Small intestine (tissue), 16 donors: ENCODE measurements around the gene APCDD1. TPM values are rescaled to one million over a fixed set of nuclear protein-coding genes. Genes with fewer than 3 reads are reported as not detected.

Experiments
- DNase-seq, 2 donors: peaks; one replicate each; pipeline versions ENCODE4 v3.0.0 to v3.0.0-alpha.2; 2013
- FAIRE-seq: peaks from 2 replicates; lab custom pipeline; 2012; peaks lifted over from hg19 to GRCh38; lab: Jason Lieb, UNC
- H3K27ac ChIP-seq, 3 donors: one replicate each; pipeline ENCODE4 v1.5.1; 2013; ENCODE audit warnings: low read length in 2 of 3, mild to moderate bottlenecking in 2 of 3, control low read depth in 1 of 3, inconsistent platforms in 1 of 3, low read depth in 1 of 3, moderate library complexity in 1 of 3
- H3K27me3 ChIP-seq, 3 donors: one replicate each; pipeline ENCODE4 v1.6.1; 2013; ENCODE audit warnings: low read length in 3 of 3, inconsistent platforms in 1 of 3; ENCODE audit not compliant: control insufficient read depth in 3 of 3, insufficient read depth in 3 of 3
- H3K36me3 ChIP-seq, 3 donors: one replicate each; pipeline ENCODE4 v1.6.1; 2013; ENCODE audit warnings: low read length in 3 of 3, inconsistent platforms in 1 of 3, low read depth in 1 of 3, mild to moderate bottlenecking in 1 of 3, moderate library complexity in 1 of 3; ENCODE audit not compliant: control insufficient read depth in 3 of 3, insufficient read depth in 2 of 3
- H3K4me1 ChIP-seq, 3 donors: one replicate each; pipeline ENCODE4 v1.6.1; 2013; ENCODE audit warnings: low read length in 2 of 3, inconsistent platforms in 1 of 3, low read depth in 1 of 3, mild to moderate bottlenecking in 1 of 3, moderate library complexity in 1 of 3; ENCODE audit not compliant: control insufficient read depth in 3 of 3, insufficient read depth in 2 of 3
- H3K4me3 ChIP-seq, 3 donors: one replicate each; pipeline ENCODE4 v1.5.1; 2013; ENCODE audit warnings: low read length in 3 of 3, control low read depth in 1 of 3, inconsistent platforms in 1 of 3, low read depth in 1 of 3, mild to moderate bottlenecking in 1 of 3, moderate library complexity in 1 of 3
- H3K9me3 ChIP-seq, 2 donors: one replicate each; pipeline ENCODE4 v1.6.1; 2013; ENCODE audit warnings: low read depth in 1 of 2, low read length in 1 of 2; ENCODE audit not compliant: control insufficient read depth in 2 of 2, insufficient read depth in 1 of 2
- WGBS, 3 donors: extraction: QIAGEN DNeasy Blood & Tissue Kit; methylation state at CpG; one replicate each; pipeline ENCODE4 v1.1.7; 2013; 5-methylcytosine and 5-hydroxymethylcytosine counted together
- long read RNA-seq, 10 donors: transcript quantifications; one replicate each; lab custom pipeline, GENCODE V29; 2026
- polyA plus RNA-seq, 4 donors: library from polyadenylated mRNA; stranded (reverse) in 3 of 4; unstranded in 1 of 4; fragments of 200-250 nt in 3 of 4; fragments of 120-200 nt in 1 of 4; gene quantifications; one replicate each; pipeline versions ENCODE4 v1.2.1 to v1.2.3, GENCODE V29; 2013
- donor health status: healthy with polysubstance abuse.
- donor health status: control.
- donor health status: control.
- donor health status: Bipolar disorder and iron deficiency.
- donor health status: healthy.

Gene APCDD1
- 10 to 100 TPM in 1 of 4 donors, 1 to 10 TPM in 2, under 1 TPM in 1; 0.67 to 21.6 (median 5.0) TPM for polyA plus RNA-seq
- long read RNA-seq, donor 1 = 0 reads
- long read RNA-seq, donor 2, partial matches to known transcripts = 0 of 2 reads
- long read RNA-seq, donor 2, other reads (novel, unspliced or antisense) = 0 of 2 reads
- long read RNA-seq, donor 3 = 0 reads
- long read RNA-seq, donor 4 = 0 reads
- long read RNA-seq, donor 5 = 0 reads
- long read RNA-seq, donor 6 = 0 reads
- long read RNA-seq, donor 7, transcript APCDD1-201 (5 exons, 3,809 nt) = major isoform, 12 of 12 reads
- long read RNA-seq, donor 7, partial matches to known transcripts = 0 of 12 reads
- long read RNA-seq, donor 7, other reads (novel, unspliced or antisense) = 0 of 12 reads
- long read RNA-seq, donor 8, partial matches to known transcripts = 0 of 1 reads
- long read RNA-seq, donor 8, other reads (novel, unspliced or antisense) = 0 of 1 reads
- long read RNA-seq, donor 9 = 0 reads
- long read RNA-seq, donor 10, partial matches to known transcripts = 0 of 1 reads
- long read RNA-seq, donor 10, other reads (novel, unspliced or antisense) = 0 of 1 reads

DNA sequence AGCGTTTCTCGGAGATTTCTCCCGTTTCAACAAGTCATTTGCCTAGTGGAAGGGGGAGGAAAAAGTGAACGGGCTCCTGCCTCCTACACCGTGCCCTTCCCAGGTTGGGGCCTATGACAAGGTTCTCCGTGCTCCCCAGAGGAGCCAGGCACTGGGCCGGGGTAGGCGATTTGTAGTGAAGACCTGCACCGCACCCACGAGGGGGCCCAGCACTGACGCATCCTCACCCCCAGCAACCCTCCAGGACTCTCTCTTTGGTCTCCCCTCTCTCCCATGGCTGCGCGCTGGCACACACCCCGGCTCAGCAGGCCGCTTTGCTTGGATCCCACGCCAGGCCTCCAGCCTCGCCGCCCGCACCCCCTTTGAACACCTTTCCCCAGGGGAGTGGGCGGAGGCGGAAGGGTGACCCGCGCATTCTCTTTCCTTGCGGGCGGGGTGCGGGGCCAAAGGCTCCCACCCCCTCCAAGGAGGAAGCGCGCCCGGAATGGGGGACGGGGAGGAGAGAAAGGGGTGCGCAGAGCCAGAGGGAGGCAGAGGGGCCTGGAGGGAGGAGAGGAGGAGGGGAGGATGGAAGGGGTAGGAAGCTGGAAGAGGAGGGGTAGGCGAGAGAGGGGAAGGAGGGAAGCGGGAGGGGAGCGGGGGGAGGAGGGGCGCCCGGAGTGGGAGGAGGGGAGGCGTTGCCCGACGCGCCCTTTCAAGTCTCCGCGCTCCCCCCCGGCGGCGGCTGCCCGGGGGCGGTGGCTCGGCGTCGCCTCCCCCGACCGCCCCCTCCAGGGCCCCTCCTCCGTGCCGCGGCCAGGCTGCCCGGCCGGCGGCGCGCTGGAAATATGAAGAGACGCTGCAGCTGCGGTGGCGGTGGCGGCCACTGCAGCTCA lies at the start of gene APCDD1:
Gene APCDD1 (plus strand): TSS at position 830 of the 875 bp plus-strand sequence. CDS start 347 bp downstream, outside the sequence.
- Histone ChIP-seq H3K36me3 (no peaks in the 10 kb centered on the region), H3K9me3 (no peaks in the 10 kb centered on the region), H3K27ac (peak within 1 kb of the TSS in 2 of 3 donors; percentile 32 to 80), H3K4me1 (peaks cover 0 to 6% (median 4%) of the 10 kb centered on the region in 3 donors), H3K27me3 (peaks cover 0 to 36% (median 5%) of the 10 kb centered on the region in 3 donors), H3K4me3 (peak within 1 kb of the TSS; percentile 36 to 50 (median 50))
- FAIRE-seq (no peak), DNase-seq (peak in 1 of 2 donors; percentile 59)
- WGBS, 3 donors = 6 to 20% (median 13%) methylated on average over 34 to 64 of the region's 64 CpGs

DNA sequence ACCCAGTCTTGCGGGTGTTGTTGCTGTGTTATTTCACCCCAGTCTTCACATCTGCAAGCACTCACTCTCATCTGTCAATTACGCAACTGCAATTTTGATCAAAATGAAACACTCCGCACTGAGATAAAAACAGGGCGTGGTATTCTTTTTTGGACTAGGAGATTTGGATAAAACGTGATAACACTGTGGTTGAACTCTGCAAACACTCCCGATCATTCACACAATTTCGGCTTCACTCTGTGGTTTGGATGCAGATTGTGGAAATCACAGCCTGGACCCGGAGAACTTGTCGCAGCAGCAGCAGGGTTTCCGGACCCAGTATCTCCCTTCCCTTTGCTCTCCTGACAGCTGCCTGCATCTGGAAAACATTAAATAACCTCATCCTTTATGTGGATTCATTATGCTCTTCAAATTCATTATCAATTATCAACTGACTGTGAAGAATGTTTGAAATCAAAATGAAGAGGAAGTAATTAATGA lies 49.4 kb upstream of the APCDD1 start:
- DNase-seq (no peak), FAIRE-seq (no peak)
- WGBS, 3 donors = 16 to 47% (median 46%) methylated on average over 10 of the region's 10 CpGs

DNA sequence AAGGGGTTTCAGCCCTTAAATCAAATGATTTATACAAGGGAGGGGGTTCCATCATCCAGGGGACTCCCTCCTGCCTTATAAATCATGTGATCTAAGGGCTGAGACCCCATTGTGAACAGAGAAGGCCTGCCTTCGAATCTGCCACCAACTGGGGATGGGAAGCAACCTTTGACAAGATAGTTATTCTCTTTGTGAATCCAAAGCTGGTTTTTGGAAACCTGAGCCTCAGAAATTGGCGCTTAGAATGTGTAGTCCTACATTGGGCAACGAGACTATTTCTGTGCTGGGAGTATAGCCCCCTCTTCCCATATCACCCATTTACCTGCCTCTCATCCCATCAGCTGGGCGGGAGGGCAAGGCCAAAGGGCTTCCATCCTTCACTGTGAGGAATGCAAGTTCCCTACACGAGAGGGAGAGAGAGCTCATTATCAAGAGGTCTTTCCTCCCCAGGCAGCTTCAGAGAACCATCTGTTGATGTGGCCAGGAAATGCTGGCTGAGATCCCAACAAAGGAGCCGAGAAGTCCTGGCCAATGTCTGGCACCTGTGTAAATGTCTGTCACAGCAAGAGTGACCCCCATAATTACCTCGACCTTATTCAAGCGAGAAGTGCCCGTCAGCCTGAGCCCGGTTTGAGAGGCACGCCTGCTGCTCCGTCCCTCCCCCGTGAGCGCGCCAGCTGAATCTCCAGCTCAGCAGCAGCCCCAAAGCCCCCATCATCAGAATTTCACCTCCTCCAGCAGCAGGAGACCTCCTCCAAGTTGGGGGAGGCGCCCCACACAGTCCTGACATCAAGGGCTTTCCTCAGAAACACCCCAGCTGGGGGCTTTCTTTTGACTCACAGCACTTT lies 48.4 kb upstream of the APCDD1 start:
- Histone ChIP-seq H3K9me3 (no peaks in the 10 kb centered on the region), H3K36me3 (no peaks in the 10 kb centered on the region), H3K27me3 (peaks cover 0 to 4% (median 0%) of the 10 kb centered on the region in 3 donors), H3K27ac (no peak overlapping the region), H3K4me1 (no peaks in the 10 kb centered on the region), H3K4me3 (no peak overlapping the region)
- WGBS, 3 donors = 49 to 60% (median 58%) methylated on average over 16 of the region's 16 CpGs
- FAIRE-seq (no peak), DNase-seq (no peak)

More for the DNA sequence above, 49.4 kb upstream of the APCDD1 start:
- no peaks in the 10 kb centered on the region for H3K36me3 ChIP-seq
- H3K4me1 ChIP-seq = no peaks in the 10 kb centered on the region
- H3K27ac ChIP-seq = no peak overlapping the region
- H3K4me3 ChIP-seq = no peak overlapping the region
- peaks cover 0 to 4% (median 0%) of the 10 kb centered on the region in 3 donors for H3K27me3 ChIP-seq
- H3K9me3 ChIP-seq = no peaks in the 10 kb centered on the region

DNA sequence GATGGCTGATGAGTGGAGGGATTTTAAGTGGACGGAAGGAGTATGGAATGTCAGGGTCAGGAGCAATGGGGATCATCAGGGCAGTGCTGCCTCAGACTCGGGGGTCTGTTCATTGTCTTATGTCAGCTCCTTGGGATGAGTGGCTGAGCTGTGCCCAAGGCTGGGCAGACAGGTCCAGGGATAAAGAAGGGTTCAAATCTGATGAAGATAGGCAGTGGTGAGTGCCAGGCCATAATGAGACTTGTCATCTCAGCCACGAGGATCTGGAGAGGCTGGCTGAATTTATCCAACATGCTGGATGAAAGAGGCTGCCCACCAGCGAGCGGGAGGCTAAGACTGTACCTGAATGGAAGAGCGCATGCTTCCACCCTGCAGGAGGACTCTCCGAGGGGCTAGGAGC lies 46.3 kb upstream of the APCDD1 start:
- no peak overlapping the region for H3K27ac ChIP-seq
- no peaks in the 10 kb centered on the region for H3K9me3 ChIP-seq
- H3K36me3 ChIP-seq = no peaks in the 10 kb centered on the region
- 80 to 89% (median 85%) methylated on average over 7 of the region's 7 CpGs for WGBS, 3 donors
- no peak overlapping the region for H3K4me3 ChIP-seq
- H3K4me1 ChIP-seq = no peaks in the 10 kb centered on the region
- peaks cover 0 to 4% (median 0%) of the 10 kb centered on the region in 3 donors for H3K27me3 ChIP-seq
- no peak for DNase-seq
- no peak for FAIRE-seq

DNA sequence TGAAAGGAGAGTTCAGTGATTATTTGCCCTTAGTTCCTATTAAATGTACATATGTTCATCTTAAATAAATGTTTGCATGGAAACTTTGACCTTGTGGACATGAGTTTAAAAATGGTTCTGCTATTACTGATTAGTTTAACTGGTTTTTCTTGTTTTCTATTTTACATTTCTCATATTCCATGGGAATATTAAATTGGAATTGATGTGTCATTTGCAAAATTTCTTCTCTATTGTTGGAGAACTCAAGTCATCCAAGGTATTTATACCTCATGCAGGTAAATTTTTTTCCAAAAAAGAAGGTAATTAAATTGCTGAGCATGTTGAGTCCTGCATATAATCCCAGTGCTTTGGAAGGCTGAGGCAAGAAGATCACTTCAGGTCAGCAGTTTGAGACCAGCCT lies 45.4 kb upstream of the APCDD1 start:
- Histone ChIP-seq H3K27me3 (peaks cover 0 to 4% (median 0%) of the 10 kb centered on the region in 3 donors), H3K9me3 (no peaks in the 10 kb centered on the region), H3K36me3 (no peaks in the 10 kb centered on the region), H3K27ac (no peak overlapping the region), H3K4me3 (no peak overlapping the region), H3K4me1 (no peaks in the 10 kb centered on the region)
- DNase-seq = no peak
- no peak for FAIRE-seq

DNA sequence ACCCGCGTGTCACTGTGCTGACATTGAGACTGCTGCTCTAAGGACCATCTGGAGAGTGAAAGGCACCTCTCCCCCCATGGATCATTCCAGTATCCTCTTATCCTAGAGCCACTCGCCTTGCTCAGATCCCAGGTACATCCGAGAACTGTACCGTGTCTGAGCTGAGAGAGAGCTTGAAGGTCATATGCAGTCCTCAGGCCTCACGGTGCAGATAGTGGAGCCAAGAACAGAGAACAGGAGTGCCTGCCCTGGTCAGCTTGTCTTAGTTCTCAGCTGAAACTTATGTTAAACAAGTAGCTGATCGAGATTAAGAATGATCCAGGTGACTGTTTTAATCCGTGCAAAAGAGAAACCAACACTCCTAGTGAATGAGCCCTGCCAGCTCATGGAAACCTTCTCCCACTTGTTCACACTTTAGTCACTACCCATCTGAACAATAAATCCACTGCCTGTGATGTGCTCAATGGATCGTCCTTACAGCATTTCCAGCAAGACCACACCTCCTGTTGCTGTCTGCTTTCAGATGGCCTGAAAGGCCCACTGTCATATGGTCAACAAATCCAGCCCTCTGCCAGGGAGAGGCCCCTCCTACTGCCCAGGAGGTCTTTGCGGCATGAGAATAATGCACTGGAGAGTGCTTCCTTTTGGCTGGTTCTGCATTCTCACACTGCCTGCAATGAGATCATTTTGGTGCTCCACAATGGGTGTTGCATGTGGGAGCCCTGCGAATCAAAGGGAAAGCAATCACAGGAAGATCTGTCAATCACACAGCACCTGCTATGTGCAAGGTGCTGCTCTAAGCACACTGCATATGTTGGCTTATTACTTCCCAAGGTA lies 43.7 kb upstream of the APCDD1 start:
- FAIRE-seq (no peak), DNase-seq (no peak)

DNA sequence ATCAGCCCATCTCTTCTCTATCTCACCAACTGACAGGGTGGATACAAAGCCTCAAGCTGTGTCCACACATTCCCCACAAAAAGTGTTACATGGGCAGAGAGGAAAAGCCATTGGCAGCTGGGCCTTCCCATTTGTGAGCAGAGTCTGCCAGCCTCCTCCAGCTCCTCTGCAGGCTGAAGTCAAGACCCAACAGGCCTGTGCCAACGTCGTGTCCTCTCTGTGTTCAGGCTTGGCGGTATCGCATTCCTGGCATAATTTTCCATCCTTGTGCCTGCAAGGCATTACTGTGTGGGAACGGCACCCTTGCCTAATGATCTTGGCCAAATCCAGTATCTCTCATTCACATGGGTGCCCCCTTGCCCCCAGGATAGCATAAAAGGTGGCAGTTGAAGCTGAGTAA lies 41.5 kb upstream of the APCDD1 start:
- no peaks in the 10 kb centered on the region for H3K9me3 ChIP-seq

More for the DNA sequence above, 43.7 kb upstream of the APCDD1 start:
- WGBS, 3 donors = 65 to 73% (median 65%) methylated on average over 11 of the region's 11 CpGs
- no peak overlapping the region for H3K27ac ChIP-seq
- H3K4me1 ChIP-seq = no peaks in the 10 kb centered on the region
- H3K36me3 ChIP-seq = no peaks in the 10 kb centered on the region
- H3K4me3 ChIP-seq = no peak overlapping the region
- H3K27me3 ChIP-seq = peaks cover 0 to 4% (median 0%) of the 10 kb centered on the region in 3 donors
- no peaks in the 10 kb centered on the region for H3K9me3 ChIP-seq

More for the DNA sequence above, 41.5 kb upstream of the APCDD1 start:
- DNase-seq = no peak
- WGBS, 3 donors = 87 to 88% (median 88%) methylated on average over 5 of the region's 5 CpGs
- H3K27ac ChIP-seq = no peak overlapping the region
- H3K27me3 ChIP-seq = no peaks in the 10 kb centered on the region
- no peak for FAIRE-seq
- H3K36me3 ChIP-seq = no peaks in the 10 kb centered on the region
- no peak overlapping the region for H3K4me3 ChIP-seq
- H3K4me1 ChIP-seq = no peaks in the 10 kb centered on the region
